ENCODE data around the gene PCGF2.

The PCGF2 gene

DNA sequence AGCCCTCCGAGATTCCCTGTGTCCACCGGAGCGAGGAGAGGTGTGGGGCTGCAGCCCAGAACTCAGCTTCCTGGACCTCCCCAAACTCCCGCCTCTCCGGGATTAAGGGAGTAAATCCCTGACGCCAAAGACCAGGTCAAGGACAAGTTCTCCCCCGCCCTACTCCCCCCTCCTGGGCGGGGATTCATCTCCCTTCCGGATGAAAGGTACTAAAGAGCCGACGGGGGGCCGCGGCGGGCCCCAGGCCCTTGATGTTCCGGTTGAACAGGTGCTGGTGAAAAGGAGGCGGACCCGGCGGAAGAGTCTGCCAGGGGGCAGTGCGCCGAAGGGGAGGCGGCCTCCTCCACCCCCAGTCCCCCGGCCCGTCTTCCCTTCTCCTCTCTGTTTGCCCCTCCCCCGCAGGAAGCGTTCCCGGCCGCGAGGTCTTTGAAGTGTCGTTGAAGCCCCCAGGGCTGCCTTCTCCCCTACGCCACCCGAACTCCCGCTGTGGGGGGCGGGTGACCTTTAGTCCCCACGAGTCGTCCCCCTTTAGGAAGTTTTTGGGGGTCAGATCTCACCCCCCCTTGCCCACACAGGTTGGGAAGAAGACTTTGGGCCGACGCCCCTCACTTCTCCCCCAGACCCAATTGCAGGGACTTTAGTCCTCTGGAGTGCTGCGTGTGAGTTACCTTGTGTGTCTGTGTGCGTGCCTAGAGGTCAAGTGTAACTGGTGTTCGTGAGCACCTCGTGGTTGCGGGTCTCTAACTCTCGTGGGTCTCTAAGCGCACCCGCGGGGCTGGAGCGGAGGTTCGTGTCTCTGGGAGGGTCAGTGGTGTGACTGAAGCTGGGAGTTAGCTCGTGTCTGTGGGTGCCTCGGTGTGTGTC, 44.2 kb downstream of the PCGF2 start:
- peak; percentile 74 to 95 (median 80) for DNase-seq (ENCODE audit: low read depth in 3 of 3)

DNA sequence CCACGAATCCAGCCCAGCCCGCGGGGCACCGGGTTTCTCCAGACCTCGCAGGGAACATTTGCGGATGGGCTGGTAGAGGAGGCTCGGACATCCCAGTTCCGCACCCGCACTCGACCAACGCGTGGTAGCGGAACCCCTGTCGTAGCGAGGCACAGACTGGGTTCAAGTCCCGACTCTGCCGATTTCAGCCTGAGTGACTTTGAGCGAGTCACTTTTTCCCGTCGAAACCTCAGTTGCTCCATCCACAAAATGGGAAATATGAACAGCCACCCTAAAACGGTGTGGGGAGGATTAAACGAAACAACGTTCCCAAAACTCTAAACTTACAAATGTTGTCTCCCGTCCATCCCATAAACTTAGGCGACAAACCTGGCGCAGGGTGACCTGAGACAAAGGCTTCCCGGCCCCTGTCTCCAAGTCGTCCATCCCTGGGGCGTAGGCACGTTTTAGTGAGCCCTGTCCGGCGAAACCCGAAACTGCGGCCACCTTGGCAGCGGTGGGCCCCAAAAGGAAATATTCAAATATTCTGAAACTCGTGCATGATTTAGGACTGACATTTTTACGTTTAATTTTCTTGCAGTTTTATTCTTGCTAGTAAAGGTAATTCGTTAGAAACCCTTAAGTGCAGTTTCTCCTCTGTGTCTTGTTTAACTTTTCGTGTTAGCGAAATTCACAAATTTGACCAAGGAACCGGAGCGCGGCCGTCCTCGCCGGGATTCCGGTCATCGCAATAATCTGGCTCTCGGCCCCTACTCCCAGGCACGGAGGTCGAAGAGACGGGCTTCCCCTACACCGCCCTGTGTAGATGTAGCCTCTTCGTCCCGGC, 45.0 kb downstream of the PCGF2 start:
- peak in 1 of 3 experiments; percentile 39 for DNase-seq (ENCODE audit: low read depth in 3 of 3)

DNA sequence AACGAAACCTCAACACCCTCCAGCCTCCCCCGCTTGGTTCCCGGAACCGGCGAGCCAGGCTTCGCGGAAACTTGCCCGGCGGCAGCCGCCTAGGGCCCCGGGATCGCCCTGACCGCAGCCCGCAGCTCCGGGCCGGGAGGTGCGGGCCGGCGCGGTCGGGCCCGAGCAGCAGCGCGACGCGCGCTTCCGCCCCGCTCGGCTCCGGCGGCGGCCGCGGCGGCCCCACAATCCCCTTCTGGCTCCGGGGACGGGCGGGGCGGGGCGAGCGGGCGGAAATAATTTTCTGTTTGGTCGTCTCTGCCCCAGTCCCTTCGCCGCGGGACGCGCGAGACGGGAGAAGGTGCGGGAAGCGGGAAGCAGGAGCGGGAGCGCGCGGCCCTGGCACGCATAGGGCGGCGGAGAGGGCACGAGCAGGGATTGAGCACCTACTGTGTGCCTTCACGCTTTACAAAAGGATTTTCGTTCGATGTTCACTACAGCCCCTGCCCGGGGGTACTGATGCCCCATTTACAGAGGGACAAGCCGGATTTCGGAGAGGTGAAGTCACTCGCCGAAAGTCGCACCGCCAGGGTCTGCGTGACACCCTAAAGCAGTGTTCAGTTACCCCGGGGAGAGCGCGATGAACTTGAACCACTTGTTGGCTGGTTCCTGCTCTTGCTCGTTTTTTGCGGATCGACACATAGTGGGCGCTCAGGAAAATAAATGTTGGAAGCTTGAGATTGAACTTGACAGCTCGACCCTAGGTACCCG, 45.8 kb downstream of the PCGF2 start:
- peak; percentile 52 to 80 (median 64) for DNase-seq (ENCODE audit: low read depth in 3 of 3)

DNA sequence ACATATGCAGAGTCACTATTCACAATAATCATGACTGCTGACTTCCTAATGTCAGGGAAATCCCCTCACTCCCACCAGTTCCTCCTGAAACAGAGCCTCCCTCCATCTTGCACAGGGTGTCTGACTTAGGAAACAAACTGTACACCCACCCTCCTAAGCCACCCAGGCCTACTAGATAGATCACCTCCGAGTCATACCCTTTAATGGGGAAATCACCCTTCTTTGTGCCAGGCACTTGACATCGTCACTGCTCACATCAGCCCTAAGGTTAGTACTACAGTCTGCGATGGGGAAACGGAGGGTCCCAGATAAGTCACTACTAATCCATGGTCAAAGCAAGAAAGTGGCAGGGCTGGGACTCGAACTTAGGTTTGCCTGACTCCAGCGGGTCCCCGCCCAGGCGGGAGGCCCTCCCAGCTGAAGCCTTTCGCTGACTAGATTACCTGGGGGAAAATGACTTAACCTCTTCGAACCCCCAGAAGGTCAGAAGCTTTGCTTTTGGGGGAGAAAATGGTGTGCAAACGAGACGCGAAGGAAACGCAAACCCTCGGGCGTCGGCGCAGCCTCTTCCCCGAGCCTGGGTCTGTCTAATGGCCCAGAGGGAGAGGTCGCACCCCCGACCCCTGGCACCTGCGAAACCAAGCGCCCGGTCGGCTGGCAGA, 46.5 kb downstream of the PCGF2 start:
- DNase-seq (ENCODE audit: low read depth in 3 of 3): peak; percentile 72 to 85 (median 81)

DNA sequence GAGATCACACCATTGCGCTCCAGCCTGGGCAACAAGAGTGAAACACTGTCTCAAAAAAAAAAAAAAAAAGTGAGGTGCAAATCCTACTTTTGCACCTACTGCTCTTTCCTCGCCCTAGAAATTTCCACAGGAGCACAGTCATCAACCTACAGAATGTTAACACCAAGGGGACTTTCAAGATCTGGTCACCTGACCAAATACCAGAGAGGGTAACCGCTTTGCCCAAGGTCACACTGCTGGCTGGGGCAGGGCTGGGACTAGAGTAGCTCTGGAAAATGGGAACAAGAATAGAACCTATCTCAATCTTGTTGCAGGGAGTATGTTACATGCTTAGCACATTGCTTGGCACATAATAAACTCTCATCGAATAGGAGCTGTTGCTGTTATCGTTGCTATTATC, 49.4 kb downstream of the PCGF2 start:
- DNase-seq (ENCODE audit: low read depth in 3 of 3): no peak

DNA sequence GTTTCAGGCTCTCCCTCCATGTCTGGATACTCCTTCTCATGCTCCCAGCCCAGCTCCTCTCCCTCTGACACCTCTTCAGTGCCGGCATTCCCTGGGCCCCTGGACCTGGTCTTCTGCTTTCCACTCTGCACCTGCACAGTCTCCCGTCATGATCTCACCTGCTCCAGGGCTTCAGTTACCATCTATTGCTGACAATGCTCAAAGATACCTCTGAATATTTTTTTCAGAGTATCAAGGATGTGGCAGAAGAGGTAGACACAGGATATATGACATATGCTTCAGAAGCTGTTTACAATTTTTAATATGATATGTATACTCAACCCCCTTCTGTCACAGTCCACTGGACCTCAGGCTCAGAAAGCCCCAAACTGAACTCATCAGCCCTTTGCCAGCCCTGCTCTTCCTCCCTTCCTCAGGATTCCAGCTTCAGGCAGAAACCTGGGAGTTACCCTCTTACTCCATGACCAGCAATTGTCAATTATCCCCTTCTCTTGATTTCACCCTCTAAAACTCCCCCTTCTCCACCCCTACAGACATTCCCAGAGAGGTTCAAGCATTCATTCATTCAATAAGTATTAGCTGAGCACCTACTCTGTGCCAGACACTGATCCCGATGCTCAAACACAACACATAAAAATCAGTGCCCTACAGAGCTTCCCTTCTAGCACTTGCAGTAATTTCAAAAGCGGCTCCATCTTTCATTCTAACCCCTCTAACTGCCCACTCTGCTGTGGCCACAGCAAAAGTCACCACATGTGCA, 50.9 kb downstream of the PCGF2 start:
- DNase-seq (ENCODE audit: low read depth in 3 of 3): no peak

DNA sequence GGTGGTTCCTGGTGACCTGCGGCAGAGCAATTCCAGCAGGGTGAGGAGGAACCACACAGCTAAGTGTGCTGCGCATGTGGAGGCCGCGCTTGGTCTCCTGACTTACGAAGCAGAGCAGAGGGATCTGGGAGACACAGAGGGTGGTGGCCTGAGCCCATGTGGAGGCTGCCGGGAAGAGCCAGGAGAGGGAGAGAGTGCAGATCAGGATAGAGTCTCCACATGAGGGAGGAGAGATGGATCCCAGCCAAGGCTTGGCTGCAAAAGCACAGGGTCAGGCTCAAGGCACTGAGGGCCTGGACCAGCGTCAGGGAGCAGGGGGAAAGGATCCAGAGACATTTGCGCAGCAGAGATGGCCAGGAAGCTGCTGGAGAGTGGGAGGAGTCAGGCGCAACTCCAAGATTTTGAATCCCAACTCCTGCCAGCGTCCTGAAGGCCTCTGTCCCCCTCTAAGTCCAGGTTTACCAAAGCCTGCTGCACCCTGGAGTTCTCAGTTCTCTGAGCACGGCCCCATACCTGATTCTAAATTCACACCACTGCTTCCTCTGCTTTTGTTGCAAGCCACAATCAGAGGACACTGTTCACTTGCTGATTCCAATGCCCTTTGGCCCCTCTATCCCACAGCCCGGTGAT, 54.3 kb downstream of the PCGF2 start:
- DNase-seq (ENCODE audit: low read depth in 3 of 3): no peak

DNA sequence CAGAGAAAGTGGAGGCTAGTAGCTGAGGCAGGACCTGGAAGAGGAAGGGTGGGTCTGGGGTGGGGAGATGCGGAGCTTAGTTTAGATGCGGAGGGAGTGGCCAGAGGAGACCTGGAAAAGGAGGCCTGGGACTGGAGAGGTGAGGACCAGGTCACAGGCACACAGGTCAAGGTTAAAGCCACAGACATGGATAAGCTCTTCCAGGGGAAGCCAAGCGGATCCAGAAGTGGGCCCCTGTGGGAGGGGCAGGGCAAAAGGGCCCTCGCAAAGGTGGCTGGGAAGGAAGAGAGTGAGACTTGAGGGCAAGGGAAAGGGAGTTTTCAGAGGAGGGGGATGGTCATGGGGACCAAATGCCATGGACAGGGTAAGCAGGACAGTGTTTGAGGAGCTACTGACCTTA, 57.0 kb downstream of the PCGF2 start:
- DNase-seq (ENCODE audit: low read depth in 3 of 3): no peak

DNA sequence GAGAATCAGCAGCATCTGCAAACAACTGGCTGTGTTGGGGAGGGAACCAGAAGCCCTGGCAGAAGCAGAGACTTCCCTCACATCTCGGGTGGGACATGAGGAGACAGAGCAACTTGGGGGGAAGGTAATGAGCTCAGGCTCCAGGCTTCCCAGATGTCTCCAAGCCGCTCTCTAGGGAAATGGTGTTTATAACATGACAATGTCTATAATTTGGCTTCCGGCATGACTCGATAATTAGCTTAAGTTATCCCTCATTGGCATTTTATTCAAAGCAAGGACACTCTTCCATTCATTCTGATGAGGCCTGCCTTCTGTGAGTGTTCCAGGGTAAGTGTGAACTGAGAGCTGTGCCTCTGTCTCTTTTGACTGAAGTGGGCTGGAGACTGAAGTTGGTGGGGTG, 57.8 kb downstream of the PCGF2 start:
- no peak for DNase-seq (ENCODE audit: low read depth in 3 of 3)

DNA sequence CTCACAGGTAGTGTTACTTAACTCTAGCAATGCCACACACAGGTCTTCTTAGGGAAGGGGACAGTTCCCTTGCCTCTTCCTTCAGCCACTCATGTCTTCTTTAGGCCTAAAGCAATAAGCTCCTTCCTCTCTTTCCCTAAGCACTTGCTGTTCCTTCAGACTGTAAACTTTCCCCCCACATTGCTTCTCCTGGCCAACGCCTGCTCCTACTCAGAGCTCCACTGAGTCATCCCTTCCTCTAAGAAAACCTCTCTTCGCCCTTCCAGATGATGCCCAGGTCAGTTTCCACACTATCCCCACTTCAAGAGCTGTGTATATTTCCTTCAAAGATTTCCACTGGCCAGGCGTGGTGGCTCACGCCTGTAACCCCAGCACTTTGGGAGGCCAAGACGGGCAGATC, 60.9 kb downstream of the PCGF2 start:
- DNase-seq (ENCODE audit: low read depth in 3 of 3): no peak

DNA sequence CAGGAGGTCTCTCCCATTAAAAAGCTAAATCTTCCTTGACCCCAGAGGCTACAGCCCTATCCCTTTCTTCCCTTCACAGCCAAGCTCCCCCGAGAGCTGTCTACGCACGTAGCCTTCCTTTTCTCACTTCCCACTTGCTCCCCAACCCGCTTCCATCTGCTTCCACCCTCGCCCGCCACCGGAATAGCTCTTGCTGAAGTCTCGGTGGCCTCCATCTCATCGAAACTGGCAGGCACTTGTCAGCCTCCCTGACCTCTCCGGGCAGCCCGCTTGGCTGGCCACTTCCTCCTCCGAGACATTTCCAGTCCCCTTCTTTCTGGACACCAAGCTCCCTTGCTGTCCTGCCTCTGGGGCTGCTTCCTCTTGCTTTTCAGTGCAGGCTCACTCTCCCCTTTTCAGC, 62.6 kb downstream of the PCGF2 start:
- no peak for DNase-seq (ENCODE audit: low read depth in 3 of 3)
